BLaER1 (cell line): ENCODE results near the gene ELFN2.

ENCODE experiments used
- H3K27ac ChIP-seq: shearing (Covaris generic); formaldehyde crosslinking; 2 replicates; pipeline ENCODE4 v1.8.1; 2022
- H3K27me3 ChIP-seq: shearing (Covaris generic); formaldehyde crosslinking; 2 replicates; pipeline ENCODE4 v1.8.1; 2022
- H3K36me3 ChIP-seq: shearing (Covaris generic); formaldehyde crosslinking; 2 replicates; pipeline ENCODE4 v1.8.1; 2022
- H3K4me1 ChIP-seq: shearing (Covaris generic); formaldehyde crosslinking; 2 replicates; pipeline ENCODE4 v1.8.1; 2022
- H3K4me2 ChIP-seq: shearing (Covaris generic); formaldehyde crosslinking; 2 replicates; pipeline ENCODE4 v1.8.1; 2022
- H3K4me3 ChIP-seq: shearing (Covaris generic); formaldehyde crosslinking; 2 replicates; pipeline ENCODE4 v1.8.1; 2022
- H3K9ac ChIP-seq: shearing (Covaris generic); formaldehyde crosslinking; 2 replicates; pipeline ENCODE4 v1.8.1; 2022
- H3K9me3 ChIP-seq: shearing (Covaris generic); formaldehyde crosslinking; 2 replicates; pipeline ENCODE4 v1.8.1; 2022
- H4K20me1 ChIP-seq: shearing (Covaris generic); formaldehyde crosslinking; 2 replicates; pipeline ENCODE4 v1.8.1; 2022
- Cebpa-rat ChIP-seq: shearing (Covaris generic); IDR thresholded peaks from 2 replicates; pipeline ENCODE4 v1.8.1; 2022

ELFN2 gene

DNA sequence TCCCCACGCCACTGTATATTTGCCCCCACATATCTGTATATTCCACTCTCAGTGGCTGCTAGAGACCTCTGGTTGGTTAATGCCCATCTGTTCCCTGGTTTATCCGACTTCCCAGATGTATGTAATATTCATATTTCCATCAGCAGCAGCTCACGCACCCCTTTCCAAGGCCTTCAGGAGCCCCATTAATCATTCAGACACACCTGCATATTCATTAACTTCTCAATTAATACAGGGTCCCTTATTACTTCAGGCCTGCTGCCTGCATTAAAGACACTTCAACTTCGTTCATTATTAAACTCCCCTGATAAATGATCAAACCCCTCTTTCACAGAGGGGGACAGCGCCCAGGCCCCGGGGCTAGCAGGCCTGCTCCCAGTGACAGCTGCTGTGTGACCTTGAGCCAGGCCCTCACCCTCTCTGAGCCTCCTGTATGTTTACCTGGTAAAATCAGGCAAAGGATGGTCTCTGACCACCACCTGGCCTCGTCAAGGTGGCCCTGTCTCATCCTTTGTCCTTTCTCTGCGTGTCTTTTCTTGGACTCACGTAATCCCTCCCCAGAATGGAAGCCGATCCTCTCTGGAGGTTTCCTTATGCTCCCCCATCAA is 34.5 kb downstream of the ELFN2 start:
- TF ChIP-seq Cebpa-rat, result no peak
- peaks cover 49% of the 10 kb centered on the region for H3K4me1 ChIP-seq
- H3K36me3 ChIP-seq, result no peaks in the 10 kb centered on the region
- no peaks in the 10 kb centered on the region for H3K27me3 ChIP-seq
- H3K4me3 ChIP-seq, result no peak overlapping the region
- H4K20me1 ChIP-seq, result peaks cover 14% of the 10 kb centered on the region; the same call in 1 of the 2 replicates
- no peaks in the 10 kb centered on the region for H3K9me3 ChIP-seq
- H3K9ac ChIP-seq, result no peak overlapping the region
- no peak overlapping the region for H3K4me2 ChIP-seq
- H3K27ac ChIP-seq, result no peak overlapping the region

DNA sequence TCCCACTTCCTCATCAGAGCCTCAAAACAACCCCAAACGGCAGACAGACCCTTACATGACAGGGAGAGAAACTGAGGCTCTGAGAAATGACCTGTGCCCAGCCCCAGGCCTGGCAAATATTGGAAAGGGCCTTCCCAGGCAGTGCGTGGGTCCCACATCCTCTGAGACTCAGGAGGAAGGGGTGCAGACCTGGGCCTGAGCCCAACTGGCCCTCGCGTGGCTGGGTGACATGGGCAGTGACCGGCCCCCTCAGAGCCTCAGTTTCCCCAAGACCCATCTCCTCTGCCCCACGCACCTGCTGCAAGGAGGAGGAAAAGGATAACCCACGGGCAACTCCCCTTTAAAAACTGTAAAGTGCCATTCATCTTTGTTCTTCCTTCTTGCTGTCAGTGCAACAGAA is 35.6 kb downstream of the ELFN2 start:
- H3K4me1 ChIP-seq, result peaks cover 52% of the 10 kb centered on the region
- peaks cover 14% of the 10 kb centered on the region; the same call in 1 of the 2 replicates for H4K20me1 ChIP-seq
- H3K27ac ChIP-seq, result no peak overlapping the region
- no peak overlapping the region for H3K9ac ChIP-seq
- H3K27me3 ChIP-seq, result no peaks in the 10 kb centered on the region
- no peaks in the 10 kb centered on the region for H3K36me3 ChIP-seq
- no peak for TF ChIP-seq Cebpa-rat
- no peak overlapping the region for H3K4me3 ChIP-seq
- H3K4me2 ChIP-seq, result no peak overlapping the region
- no peaks in the 10 kb centered on the region for H3K9me3 ChIP-seq

DNA sequence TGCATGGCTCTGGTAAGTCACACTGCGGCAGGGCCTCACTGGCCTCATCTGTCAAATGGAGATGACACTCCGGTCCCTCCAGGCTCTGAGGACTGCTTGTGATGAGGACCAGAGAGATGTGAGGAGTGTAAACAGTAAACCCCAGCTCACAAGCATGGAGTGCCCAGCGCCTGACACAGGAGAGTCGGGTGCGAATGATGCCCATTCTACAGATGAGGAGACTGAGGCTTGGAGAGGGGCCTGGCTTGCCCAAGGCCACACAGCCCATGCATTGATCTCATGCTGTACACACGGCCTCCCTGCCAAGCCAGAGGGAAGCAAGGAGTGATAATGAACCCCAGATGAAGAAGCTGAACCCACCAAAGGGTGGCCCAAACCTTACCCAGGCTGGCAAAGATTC is 37.2 kb downstream of the ELFN2 start:
- Histone ChIP-seq H3K4me1 (peaks cover 52% of the 10 kb centered on the region), H4K20me1 (no peaks in the 10 kb centered on the region; the same call in 1 of the 2 replicates), H3K4me3 (no peak overlapping the region), H3K4me2 (peak overlapping the region; percentile 35), H3K27ac (no peak overlapping the region), H3K9me3 (no peaks in the 10 kb centered on the region), H3K36me3 (no peaks in the 10 kb centered on the region), H3K27me3 (no peaks in the 10 kb centered on the region), H3K9ac (no peak overlapping the region; the same call in 1 of the 2 replicates)
- TF ChIP-seq Cebpa-rat, result no peak

DNA sequence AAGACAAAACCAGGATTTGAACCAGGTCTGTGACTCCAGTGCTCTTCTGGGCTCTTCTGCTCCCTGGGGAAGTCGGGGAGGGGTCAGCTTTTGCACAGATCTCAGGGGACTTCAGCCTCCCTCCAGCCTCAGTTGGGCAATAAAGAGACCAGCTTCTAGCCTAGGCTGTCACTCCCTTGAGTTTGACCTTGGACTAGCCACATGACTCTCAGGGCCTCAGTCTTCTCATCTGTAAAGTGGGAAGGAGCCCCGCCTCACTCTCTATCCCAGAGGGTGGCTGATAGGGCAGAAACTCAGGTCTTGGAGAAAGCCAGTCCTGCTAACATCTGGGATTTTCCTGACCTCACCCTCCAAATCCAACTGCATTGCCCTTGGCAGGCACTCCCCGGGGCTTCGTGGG is 38.7 kb downstream of the ELFN2 start:
- Histone ChIP-seq H3K9ac (no peak overlapping the region), H3K27ac (no peak overlapping the region), H3K36me3 (no peaks in the 10 kb centered on the region), H3K4me3 (no peak overlapping the region), H3K4me1 (peaks cover 65% of the 10 kb centered on the region), H3K27me3 (no peaks in the 10 kb centered on the region), H3K9me3 (no peaks in the 10 kb centered on the region), H4K20me1 (no peaks in the 10 kb centered on the region; the same call in 1 of the 2 replicates), H3K4me2 (no peak overlapping the region)
- TF ChIP-seq Cebpa-rat, result no peak

DNA sequence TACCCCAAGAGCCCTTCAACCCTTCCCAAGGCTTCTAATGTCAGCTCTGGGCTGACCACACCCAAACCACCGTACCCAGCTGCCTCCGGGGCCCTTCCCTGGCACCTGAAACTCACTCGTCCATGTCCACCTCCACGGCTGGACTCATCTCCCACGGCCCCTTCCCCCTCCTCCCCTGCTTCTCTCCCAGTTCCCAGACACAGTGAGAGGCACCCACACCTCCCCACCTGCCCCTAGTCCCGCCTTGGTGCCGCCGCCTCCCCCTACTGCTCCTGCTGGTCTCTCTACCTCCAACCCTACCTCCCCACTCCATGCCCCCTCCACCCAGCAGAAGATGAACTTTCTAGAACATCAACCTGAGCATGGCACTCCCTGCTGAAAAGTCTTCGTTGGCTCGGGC is 39.5 kb downstream of the ELFN2 start:
- no peaks in the 10 kb centered on the region for H3K27me3 ChIP-seq
- no peaks in the 10 kb centered on the region; the same call in 1 of the 2 replicates for H4K20me1 ChIP-seq
- no peak overlapping the region for H3K27ac ChIP-seq
- TF ChIP-seq Cebpa-rat, result no peak
- no peaks in the 10 kb centered on the region for H3K9me3 ChIP-seq
- H3K36me3 ChIP-seq, result no peaks in the 10 kb centered on the region
- H3K4me3 ChIP-seq, result no peak overlapping the region
- H3K4me2 ChIP-seq, result peak overlapping the region; percentile 82
- peaks cover 73% of the 10 kb centered on the region for H3K4me1 ChIP-seq
- no peak overlapping the region for H3K9ac ChIP-seq

DNA sequence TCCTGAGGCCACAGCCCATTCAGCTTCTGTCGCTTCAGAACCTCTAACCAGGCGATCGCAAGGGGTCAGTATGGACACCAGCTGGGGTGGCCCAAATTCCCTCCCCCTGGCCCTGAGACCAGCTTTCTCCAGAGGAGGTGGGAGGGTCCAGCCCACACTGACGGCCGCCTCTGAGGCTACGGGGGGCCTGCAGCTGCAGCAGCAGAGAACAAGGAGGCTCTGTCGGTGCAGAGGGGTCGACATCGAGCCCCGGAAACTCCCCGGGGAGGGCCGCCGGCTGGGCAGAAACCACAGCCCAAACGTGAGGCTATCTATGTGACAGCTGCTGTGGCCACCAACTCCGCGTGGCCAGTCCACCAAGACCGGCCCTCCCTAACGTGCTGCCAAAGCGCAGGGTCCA is 40.8 kb downstream of the ELFN2 start:
- Histone ChIP-seq H3K4me2 (peak overlapping the region; percentile 82), H3K27ac (peak overlapping the region; percentile 15), H4K20me1 (no peaks in the 10 kb centered on the region; the same call in 1 of the 2 replicates), H3K4me3 (0 out of 2 replicates have a peak overlapping the region, but pooled peaks have one; percentile 12), H3K36me3 (no peaks in the 10 kb centered on the region), H3K9ac (peak overlapping the region; percentile 12; the same call in 1 of the 2 replicates), H3K27me3 (no peaks in the 10 kb centered on the region), H3K9me3 (no peaks in the 10 kb centered on the region), H3K4me1 (peaks cover 86% of the 10 kb centered on the region)
- TF ChIP-seq Cebpa-rat, result no peak

DNA sequence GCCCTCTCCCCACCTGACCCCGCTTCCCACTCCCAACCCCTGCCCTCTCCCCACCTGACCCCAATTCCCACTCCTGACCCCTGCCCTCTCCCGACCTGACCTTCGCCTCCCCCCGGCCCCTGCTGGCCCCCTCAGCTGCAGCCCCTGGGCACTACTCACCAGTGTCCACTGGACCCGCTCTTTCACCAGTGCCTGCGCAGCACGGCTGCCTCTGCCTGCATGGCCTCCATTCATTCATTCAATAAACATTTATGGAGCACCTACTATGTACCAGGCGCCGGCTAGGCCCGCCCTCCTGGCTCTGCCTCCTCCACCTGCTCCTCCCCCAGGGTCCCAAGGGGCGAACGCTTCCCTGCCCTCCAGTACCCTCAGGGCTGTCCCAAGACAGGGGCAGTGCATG is 42.6 kb downstream of the ELFN2 start:
- no peak overlapping the region; the same call in 1 of the 2 replicates for H3K9ac ChIP-seq
- H3K4me1 ChIP-seq, result peaks cover 92% of the 10 kb centered on the region
- H3K36me3 ChIP-seq, result no peaks in the 10 kb centered on the region
- peak overlapping the region; percentile 82 for H3K4me2 ChIP-seq
- TF ChIP-seq Cebpa-rat, result no peak
- no peaks in the 10 kb centered on the region for H3K27me3 ChIP-seq
- no peak overlapping the region for H3K4me3 ChIP-seq
- H3K9me3 ChIP-seq, result no peaks in the 10 kb centered on the region
- 0 out of 2 replicates have a peak overlapping the region, but pooled peaks have one; percentile 19 for H3K27ac ChIP-seq
- no peaks in the 10 kb centered on the region; the same call in 1 of the 2 replicates for H4K20me1 ChIP-seq

DNA sequence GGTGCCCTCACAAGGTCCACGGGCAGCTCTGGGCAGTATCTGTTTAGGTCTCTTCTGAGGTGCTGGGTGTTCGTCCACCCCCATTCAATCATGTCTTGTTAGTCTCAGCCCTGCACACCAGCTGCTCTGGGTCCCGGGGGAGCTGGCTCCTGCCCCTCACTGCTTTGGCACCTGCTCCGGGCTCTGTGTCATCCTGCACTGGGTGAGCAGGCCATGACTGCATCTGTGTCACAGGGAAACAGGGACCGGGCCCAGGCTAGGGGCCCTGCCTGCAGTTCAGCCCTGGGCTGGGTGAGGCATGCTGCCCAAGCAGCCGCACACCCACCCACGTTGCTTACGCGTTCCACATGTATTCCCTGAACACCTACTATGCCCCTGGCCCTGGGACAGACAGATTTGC is 43.9 kb downstream of the ELFN2 start:
- H3K4me3 ChIP-seq, result no peak overlapping the region
- peaks cover 99% of the 10 kb centered on the region for H3K4me1 ChIP-seq
- H3K9me3 ChIP-seq, result no peaks in the 10 kb centered on the region
- no peaks in the 10 kb centered on the region for H3K27me3 ChIP-seq
- H3K27ac ChIP-seq, result peak overlapping the region; percentile 78
- no peak for TF ChIP-seq Cebpa-rat
- H3K36me3 ChIP-seq, result no peaks in the 10 kb centered on the region
- H3K4me2 ChIP-seq, result peak overlapping the region; percentile 100
- peak overlapping the region; percentile 69; the same call in 1 of the 2 replicates for H3K9ac ChIP-seq
- H4K20me1 ChIP-seq, result no peaks in the 10 kb centered on the region; the same call in 1 of the 2 replicates

DNA sequence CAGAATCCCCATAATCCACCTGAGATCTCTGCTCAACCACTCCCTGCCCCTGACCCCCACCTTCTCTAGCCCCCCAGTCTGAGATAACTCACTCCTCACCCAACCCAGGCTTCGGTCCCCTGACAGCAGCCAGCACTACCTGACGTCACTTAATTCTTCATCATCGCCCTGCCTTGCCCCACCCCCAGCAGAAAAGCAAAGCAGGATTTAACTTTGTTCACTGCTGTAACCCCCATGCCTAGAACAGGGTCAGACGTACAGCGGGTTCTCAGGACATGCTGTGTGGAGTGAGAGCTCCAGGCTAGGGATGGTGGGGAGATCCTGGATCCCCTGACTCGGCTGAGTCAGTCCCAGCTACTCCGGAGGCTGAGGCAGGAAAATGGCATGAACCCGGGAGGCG is 45.8 kb downstream of the ELFN2 start:
- H3K36me3 ChIP-seq, result no peaks in the 10 kb centered on the region
- H3K27ac ChIP-seq, result no peak overlapping the region
- no peaks in the 10 kb centered on the region; the same call in 1 of the 2 replicates for H4K20me1 ChIP-seq
- no peak overlapping the region for H3K4me3 ChIP-seq
- peaks cover 99% of the 10 kb centered on the region for H3K4me1 ChIP-seq
- no peaks in the 10 kb centered on the region for H3K27me3 ChIP-seq
- no peaks in the 10 kb centered on the region for H3K9me3 ChIP-seq
- H3K9ac ChIP-seq, result no peak overlapping the region
- no peak for TF ChIP-seq Cebpa-rat
- H3K4me2 ChIP-seq, result peak overlapping the region; percentile 100

DNA sequence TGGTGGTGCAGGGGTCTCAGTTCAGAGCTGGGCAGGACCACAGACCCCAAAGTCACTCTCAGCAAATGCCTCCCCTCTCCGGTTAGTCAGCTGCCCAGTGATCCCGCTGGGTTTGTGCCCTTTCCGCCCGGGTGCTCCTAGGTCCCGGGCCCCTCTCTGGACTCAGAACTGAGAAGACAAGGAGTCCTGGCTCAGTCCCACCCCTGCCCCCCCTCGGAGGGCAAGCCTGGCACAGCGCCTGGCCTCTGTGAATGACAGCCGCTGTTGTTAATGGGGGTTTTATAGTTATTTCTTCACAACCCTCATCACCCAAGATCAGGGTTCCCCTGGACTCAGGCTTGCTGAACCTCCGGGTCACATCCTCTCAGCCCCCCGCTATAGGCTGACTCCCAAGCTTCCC is 47.6 kb downstream of the ELFN2 start:
- TF ChIP-seq Cebpa-rat, result no peak
- peak overlapping the region; percentile 100 for H3K4me2 ChIP-seq
- peaks cover 99% of the 10 kb centered on the region for H3K4me1 ChIP-seq
- peak overlapping the region; percentile 72 for H3K27ac ChIP-seq
- no peaks in the 10 kb centered on the region for H3K27me3 ChIP-seq
- H3K9me3 ChIP-seq, result no peaks in the 10 kb centered on the region
- no peaks in the 10 kb centered on the region for H3K36me3 ChIP-seq
- H3K4me3 ChIP-seq, result peak overlapping the region; percentile 29; the same call in 1 of the 2 replicates
- H3K9ac ChIP-seq, result peak overlapping the region; percentile 57; the same call in 1 of the 2 replicates
- no peaks in the 10 kb centered on the region; the same call in 1 of the 2 replicates for H4K20me1 ChIP-seq
